ENCODE data around the gene MRPS14. TPM values are rescaled to one million over a fixed set of nuclear protein-coding genes. Genes with fewer than 3 reads are reported as not detected.

MRPS14 gene
- total RNA-seq, 1 experiment from 2014 or later: 29.4 TPM

GRCh38 chr1:174995121-174995520 is 28.1 kb downstream of the MRPS14 start:
- RAD21 ChIA-PET (ENCODE audit: low non-redundant PET in 1 of 2, low total read pairs in 2 of 2, uncharacterized antibody in 2 of 2, unreplicated experiment in 2 of 2): no interaction called here

More at GRCh38 chr1:174995121-174995520, 28.1 kb downstream of the MRPS14 start:
- H3K27ac ChIP-seq (ENCODE audit: low read depth, low read length): no peak overlapping the region
- no peak overlapping the region for H2AFZ ChIP-seq (ENCODE audit: low read depth, low read length, poor library complexity, severe bottlenecking)
- H3K36me3 ChIP-seq (ENCODE audit: control insufficient read depth in 1 of 2, insufficient read depth in 2 of 2, low read length in 2 of 2): no peaks in the 10 kb centered on the region
- DNase-seq (ENCODE audit: low read depth, low spot score): no peak
- TF ChIP-seq CEBPB (IDR thresholded peaks at IDR 0.05; ENCODE audit: low read depth) (no peak), EZH2phosphoT487 (IDR thresholded peaks at IDR 0.05; ENCODE audit: borderline replicate concordance) (no peak), REST (IDR thresholded peaks at IDR 0.05; ENCODE audit: low read depth) (no peak), CBX3 (IDR thresholded peaks at IDR 0.05; ENCODE audit: low read depth) (no peak)
- H3K79me2 ChIP-seq (ENCODE audit: insufficient read depth, low read length): peaks cover 11% of the 10 kb centered on the region
- no peak for ATAC-seq
- intact Hi-C loops (cut with micrococcal nuclease): loop anchor here (5.0 kb wide), 1 partner anchor 733 kb away; no protein-coding TSS in a partner anchor
- no peaks in the 10 kb centered on the region for H3K9me3 ChIP-seq (ENCODE audit: control insufficient read depth in 1 of 2, insufficient read depth in 1 of 2, low read depth in 1 of 2, low read length in 2 of 2)
- no peak overlapping the region for H3K4me3 ChIP-seq (replicated peaks in 1 of 2; ENCODE audit: low read depth in 1 of 2, low read length in 2 of 2)
- H3K4me2 ChIP-seq (ENCODE audit: low read length): no peak overlapping the region
- POLR2A ChIA-PET: no interaction called here
- H3K27me3 ChIP-seq (ENCODE audit: insufficient read depth, low read length): no peaks in the 10 kb centered on the region
- BruUV-seq (replicated peaks): no TSS peak
- peaks cover 4 to 17% of the 10 kb centered on the region in 2 experiments; a peak in 3 of 4 replicates for H3K4me1 ChIP-seq (ENCODE audit: control insufficient read depth in 1 of 2, insufficient read depth in 2 of 2, low read length in 2 of 2)
- CTCF ChIA-PET: interaction anchor here (1.2 to 1.4 kb wide), 2 partner anchors 9 to 12 kb away, joined by 3 to 8 read pairs; no protein-coding TSS in a partner anchor
- H4K20me1 ChIP-seq (ENCODE audit: insufficient read depth): no peaks in the 10 kb centered on the region
- no peak overlapping the region for H3K9ac ChIP-seq (ENCODE audit: low read length)
- no peaks in the 10 kb centered on the region for H3K9me2 ChIP-seq (ENCODE audit: insufficient read depth)

All from HCT116 (cell line).